GM21786 (cell line): ENCODE data around the gene CLMP.
A peak's percentile ranks its signal among the peaks of the same experiment; 100 is the strongest.

Source experiments
- ATAC-seq: cut with Tn5 transposase; IDR thresholded peaks from one replicate; pipeline ENCODE4 v1.9.1; 2021; ENCODE audit not compliant: unreplicated experiment

The CLMP gene

DNA sequence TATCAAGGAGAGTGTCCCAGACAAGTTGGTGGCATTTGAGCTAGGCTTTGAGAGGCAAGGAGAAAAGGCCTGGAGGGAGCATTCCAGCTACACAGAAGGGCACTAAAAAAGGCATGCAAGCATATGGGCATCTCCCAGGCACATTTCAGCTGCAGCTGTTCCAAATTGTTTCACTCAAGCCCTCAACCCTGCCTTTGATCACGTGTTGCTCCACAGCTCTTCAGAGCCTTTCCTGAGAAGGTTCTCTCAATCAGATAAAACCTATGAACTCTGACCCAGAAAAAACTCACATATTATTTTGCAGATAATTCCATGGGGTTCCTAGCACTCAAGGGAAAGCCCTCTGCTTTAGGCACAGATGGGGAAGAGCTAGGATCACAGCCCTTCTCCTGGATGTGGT, 108.7 kb downstream of the CLMP start:
- no peak for ATAC-seq

DNA sequence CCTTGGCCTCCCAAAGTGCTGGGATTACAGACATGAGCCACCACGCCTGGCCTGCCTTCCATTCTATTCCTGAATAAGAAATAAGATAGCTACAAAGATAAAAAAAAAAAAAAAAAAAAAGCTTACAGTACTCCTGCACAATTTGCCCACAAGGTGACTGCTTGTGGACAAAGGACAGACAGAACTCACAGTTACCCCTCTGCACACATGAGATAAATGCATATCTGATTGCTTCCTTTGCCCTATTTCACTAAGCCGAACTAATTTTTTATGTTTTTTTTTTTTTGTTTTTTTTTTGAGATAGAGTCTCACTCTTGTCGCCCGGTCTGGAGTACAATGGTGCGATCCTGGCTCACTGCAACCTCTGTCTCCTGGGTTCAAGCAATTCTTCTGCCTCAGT, 109.6 kb downstream of the CLMP start:
- no peak for ATAC-seq

DNA sequence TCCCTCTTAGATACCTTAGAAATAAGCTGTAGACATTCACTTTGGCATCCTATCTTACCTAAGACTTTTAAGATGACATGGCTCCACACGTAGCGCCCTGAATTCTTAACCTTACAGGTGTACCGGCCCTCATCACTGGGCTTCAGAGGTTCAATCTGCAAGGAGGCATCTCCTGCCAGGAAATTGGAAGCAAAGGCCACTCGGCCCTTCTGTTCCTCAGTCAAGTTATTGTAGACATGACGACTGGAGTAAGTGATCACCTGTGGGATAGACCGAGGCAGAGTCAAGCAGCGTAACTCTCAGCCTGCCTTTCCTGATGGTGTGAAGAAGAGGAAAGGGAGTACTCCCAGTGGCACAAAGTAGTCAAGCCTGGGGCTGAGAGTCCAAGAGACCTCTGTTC, 110.6 kb downstream of the CLMP start:
- no peak for ATAC-seq

DNA sequence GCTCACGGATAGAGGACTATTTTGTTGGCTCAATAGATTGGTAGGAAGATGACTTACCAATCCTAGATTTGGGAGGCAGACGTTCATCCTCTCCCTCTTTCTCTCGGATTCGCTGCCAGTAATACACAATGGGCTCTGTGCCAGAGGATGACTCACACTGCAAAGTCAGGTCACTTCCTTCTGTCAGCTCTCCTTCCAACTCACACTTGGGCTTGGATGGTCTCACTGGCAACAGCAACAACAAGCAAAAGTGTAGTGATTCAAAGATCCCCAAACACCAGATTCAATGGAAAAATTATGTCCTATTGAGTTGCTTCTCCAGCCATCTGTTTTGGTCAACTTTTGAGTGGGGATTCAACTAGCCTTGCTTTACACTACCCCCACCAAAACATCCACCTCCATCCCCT, 111.4 kb downstream of the CLMP start:
- no peak for ATAC-seq

DNA sequence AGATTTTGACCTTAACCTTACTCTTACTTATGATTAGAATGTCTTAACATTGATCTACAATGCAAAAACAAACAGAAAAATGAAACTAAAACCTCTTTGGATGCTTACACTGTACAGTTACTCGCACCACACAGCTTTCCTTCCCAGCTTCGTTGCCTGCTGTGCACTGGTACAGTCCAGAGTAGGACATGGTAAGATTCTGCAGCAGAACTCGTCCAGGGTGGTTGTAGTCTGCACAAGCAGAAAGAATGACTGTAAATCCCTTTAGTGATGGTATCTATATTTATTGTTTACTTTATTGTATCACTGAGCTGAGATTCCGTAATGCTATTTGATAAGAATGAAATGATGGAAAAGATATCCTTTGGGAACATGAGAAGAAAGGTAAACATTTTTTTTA, 112.1 kb downstream of the CLMP start:
- no peak for ATAC-seq

DNA sequence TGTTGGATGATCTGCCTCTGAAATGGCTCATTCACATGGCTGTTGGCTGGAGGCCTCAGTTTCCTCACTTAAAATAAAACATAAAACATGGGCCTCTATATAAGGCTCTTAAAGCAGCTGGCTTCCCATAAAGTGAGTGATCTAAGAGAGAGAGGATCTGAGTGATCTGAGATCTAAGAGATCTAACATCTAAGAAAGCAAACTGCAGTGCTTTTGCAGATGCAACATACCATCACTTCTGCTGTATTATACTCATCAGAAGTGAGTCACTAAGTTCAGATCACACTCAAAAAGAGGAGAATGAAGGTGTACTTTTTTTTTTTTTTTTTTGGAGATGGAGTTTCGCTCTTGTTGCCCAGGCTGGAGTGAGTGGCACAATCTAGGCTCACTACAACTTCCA, 115.0 kb downstream of the CLMP start:
- no peak for ATAC-seq

DNA sequence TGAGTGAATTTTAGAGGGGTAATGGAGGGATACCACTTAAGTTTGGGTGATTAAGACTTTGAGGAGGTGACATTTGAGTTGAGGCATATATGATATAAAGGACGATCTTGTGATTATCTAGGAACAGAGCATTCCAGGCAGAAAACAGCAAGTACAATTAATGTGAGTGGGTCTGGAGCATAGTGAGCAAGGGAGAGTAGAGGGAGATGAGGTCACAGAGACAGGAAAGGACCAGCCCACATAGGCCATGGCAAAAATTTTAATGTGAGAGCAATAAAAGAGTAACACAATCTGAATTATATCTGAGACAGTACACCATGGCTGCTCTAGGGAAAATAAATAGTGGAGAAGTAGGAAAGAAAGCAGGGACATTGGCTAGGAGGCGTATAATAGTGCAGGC, 118.6 kb downstream of the CLMP start:
- no peak for ATAC-seq

DNA sequence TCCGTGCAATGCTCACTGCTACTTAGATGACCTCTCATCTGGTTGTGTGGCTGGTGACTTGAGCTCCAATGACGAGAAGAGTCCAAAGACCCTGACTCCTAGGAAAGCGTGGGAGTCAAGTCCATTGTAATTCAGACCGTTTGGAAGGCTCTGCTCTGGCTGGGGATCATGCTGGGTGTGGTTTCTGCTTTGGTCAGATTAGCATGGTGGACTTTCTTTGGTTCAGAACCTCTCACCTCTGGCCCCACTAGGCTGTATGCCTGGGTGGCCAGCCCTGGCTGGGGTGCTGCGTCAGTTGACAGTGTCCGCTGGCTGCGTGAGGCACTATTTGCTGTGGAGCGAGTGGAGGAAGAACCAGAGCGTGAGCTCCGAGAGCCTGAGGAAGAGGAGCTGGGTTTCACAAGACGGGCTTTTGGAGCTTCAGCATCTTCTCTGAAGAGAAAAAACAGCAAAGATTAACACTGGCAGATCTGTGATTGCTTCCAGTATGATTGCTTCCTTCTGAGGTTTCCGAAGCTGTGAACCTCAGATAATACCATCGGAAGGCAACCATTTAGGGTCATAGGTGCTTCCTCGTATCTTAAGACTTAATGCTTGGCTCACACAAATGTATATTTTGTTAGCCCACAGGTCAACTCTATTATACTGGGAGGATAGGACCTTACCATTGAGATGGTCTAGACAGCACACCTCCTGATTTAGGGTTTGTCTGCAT, 121.5 kb downstream of the CLMP start:
- ATAC-seq: no peak

DNA sequence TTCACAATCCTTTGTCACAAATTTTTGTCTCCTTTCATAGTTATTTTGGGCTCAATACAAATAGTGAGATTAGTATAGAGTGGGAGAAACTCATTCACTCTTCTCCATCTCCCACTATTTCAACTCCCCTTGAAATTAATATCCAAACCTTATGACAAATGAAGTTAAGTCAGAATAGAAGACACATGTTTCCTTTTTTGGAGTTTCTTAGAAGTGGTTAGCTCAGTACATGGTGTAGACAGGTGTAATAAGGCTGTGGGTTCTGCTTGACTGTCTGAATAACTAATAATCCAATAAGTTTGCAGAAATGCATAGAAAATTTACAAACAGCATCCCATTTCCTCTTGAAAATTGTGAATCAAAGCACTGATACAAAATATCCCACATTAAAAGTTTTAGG, 122.3 kb downstream of the CLMP start:
- no peak for ATAC-seq

DNA sequence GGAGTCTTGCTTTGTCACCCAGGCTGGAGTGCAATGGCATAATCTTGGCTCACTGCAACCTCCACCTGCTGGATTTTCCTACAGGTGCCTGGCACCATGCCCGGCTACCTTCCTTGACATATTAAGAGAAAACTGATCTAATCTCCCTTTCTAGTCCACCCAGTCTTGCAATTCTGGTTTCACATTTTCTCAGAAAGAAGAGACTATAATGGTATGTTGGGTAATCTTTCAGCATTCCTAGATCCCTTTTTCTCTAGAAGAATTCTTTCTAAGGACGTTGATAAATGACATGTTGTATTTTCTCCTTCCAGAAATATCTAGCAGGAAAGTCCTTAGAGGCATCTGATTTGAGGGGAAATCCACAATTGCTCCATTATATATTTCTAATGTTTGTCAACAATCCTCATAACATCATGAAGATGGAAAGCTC, 122.7 kb downstream of the CLMP start:
- no peak for ATAC-seq

DNA sequence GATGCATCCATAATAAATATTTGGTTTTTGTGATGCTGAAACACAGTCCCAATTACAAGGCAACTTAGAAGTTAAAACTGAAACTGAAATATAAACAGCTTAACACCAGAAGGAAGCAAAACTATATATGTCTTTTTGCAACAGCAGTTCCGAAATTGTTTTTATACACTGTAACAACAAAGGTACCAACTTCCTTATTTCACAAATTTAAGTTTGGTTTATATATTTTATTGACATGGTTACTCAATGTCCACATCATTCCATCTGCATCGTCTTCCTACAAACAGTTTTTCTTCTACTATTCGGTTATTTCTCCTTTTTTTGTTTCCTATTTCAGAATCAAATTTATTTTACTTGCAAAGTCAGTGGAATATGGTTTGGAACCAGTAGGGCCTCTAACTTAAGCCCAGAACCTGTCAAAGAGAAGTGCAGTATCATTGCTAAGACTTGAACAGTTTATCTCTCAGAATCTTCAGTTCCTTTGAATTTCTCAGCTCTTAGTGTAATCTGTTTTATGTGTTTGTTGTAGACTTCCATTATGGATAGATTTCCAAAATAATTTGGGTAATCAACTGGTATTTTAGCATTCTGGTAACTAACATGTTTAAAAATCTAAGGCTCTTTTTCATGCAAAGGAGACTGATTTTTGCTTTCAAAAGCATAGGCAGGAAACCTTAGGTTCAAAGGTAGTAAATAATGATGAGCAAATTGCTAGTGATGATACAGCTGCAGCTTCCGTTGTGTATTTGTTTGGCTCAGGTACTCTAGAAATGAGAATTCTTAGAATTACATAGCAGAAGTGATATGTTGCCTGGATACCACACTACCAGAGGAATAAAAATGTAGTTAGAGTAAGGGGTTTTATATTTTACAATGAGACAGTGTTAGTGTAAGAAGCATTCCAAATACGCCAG, 124.9 kb downstream of the CLMP start:
- peak; percentile 51 for ATAC-seq

DNA sequence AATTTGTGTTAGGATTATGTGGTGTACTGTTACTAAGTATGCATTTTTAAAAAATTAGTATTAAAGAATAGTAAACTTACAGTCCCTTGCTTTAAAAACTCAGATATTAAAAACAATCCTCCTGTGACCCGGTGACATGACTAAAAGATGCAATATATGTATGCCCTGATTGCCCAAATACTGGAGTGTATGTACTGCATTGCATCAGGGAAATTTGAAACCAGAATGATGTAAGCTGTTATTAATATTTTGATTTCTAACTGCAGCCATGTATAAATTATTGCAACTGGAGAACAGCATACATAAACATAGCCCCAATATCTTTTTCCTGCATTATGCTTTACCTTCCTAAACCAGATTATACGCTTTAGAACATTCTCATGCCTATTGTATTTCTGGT, 129.4 kb downstream of the CLMP start:
- no peak for ATAC-seq

DNA sequence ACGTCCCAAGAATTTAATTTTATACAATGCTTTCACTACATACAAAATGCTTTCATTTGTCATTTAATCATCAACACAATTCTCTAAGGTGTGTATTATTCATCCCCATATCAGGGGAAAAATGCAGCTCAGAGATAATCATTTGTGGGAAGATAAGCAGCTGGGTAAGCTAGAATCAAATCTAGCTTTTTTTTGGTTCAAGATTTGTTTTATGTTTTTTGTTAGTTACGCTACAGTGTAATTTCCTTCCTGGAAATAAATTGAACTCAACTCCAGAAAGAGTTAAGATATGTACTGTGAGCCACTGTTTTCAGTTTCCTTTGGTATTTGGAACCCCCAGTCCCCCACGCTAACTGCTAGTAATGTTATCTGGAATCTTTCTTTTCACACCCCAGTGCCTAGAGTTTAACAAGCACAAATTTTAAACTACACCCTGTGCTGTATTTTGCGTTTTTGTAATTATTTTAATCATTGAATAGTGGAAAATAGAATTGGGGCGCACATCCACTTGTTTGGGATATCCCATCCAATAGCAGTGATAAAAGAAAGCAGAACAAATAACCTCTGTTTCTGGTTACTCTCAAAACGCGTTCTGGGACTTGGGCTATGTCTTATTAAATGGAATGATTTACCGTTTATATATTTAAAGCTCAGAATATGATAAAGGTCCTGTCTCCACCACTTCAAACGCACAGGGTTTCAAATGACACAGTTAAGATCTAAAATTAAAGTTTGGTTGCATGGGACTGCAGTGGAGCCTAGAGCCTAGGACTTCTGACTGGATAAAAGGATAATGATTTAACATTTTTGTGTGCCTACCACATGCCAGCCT, 131.0 kb downstream of the CLMP start:
- no peak for ATAC-seq

DNA sequence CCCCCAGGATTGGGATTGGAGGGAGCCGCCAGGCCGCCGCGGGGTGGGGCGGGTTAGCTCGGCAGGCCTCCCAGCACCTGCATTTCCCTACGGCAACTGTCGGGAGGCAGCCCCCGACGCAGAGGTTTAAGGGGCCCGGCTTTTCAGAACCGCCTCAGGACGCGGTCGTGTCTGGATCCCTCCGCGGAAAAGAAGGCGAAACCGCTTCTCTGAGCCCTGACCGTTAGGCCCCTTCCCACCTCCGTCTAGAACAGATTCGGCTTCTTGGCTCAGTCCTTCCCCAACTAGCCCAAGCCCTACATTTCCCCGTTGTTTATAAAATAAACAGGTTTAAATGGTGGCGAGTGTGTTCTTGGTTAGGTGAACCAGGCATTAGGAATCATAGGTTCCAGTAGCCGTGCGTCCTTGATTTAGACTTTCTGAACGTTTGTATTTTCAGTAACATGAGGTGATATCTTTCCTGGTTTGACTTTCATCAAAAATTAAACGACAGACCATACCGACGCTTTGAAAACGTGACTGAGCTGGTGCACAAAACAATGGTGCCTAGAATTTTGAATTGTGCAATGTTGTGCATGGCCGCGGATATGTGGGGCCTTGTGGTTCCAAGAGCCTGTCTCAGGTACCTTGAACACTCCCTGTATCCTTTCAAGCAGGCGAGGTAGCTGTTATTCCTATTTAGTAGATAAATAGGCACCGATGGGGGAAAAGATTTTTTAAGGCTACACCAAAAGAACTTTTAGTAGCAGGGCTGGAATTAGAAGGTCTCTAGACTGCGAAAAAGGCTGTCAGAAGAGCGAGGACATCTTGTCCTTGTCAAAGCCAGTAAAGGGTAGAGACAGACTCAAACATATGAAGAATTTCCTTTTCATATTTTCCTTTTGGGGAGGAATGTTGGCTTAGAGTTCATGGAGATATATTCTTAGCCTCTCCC, 131.9 kb downstream of the CLMP start:
- no peak for ATAC-seq

DNA sequence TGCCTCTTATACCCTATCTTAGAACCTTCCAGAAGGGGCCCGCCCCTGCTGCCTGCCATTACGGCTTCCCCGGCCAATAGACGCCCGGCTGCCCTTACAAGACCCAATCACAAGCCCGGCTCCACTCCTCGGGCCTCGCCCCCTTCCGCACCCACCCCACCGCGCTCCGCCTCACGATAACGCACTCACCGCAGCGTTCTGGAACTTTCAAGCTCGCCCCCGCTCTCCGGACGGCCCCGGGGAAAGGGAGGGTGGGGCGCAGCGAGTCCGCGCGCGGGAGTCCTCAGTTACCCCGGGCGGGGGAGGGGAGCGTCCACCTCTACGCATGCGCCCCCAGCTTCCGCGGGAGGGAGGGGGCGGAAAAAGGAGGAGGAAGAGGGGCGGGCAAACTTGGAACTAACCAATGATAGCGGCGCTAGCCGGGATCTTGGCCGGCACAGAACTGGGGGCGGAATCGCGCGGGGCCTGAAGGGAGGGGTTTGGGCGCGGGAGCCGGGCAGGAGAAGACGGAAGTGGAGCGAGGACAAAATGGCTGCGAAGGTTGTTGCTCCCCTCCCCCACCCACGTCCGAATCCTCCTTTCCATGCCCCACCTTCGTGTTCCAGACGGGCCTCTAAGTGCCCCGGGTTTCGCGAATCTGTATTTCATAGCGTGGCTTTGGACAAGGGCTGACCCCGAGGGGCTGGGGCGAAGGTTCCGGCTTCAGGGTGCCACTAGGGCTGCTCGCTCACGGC, 132.7 kb downstream of the CLMP start:
- peak; percentile 84 for ATAC-seq

DNA sequence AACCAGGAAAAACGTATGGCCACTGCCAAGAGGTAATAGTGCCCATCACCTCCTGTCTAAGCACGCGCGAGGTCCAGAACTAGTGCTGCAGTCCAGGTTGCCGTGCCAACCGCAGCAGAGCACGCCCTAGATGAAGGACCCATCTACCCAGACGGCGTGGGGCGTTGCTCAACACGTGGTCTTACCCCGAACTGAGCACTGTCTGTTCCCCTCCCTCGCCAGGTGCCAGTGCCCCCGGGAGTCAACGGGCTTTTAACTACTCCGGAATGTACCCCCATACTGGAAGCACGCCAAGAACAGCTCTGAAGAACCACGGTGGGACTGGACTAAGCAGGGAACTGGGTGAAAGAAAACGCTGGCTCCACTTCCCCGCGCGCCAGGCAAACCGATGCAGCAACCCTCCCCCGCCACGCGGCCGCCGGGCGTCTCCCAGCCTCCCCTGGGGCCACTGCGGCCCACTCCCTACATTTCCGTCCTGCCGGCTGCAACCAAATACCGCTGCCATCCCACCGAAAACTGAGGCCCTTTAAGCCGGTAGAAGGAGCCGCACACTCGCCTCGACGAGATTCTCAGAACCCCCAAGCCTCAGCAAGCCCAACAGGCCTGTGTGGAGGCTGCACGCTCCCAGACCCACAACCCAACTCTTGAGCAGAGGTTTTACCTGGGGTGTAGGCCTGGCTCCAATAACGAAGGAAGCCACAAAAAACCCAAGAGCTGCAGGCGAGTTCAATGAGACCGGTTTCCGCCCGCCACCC, 133.5 kb downstream of the CLMP start, which contains the start of gene HSPA8:
TSS of gene HSPA8 (minus strand) at position 734 of the 755 bp plus-strand sequence. CDS start 812 bp downstream, outside the sequence.
- ATAC-seq: peak; percentile 12

DNA sequence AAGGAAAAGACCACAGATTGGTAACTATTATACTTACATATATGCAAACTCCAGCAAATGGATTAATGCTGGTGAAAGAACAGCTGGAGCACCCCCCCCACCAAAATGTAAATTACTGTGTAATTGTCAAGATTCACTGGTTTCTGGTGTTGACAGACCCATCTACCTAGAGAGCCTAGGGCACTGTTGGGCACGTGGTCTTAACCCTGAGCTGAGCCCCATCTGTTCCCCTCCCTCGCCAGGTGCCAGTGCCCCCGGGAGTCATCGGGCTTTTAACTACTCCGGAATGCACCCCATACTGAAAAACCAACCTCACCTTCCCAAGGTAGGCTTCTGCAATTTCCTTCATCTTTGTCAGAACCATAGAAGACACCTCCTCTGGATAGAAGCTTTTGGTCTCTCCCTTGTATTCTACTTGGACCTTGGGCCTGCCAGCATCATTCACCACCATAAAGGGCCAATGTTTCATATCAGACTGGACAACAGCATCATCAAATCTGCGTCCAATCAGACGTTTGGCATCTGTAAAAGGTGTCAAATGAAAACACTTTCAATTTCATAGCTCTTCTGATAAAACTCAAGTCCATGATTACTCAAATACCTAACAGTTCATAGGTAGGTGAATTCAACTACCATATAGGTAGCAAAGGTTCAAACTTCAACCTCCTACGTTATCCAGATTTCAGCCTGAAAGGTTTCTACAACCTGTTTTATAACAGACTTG, 134.6 kb downstream of the CLMP start:
- ATAC-seq: no peak
